Measurements from ENCODE around the gene SKAP1. TPM values are rescaled to one million over a fixed set of nuclear protein-coding genes. Genes with fewer than 3 reads are reported as not detected.

SKAP1 gene
- total RNA-seq, 1 experiment from 2014 or later: 0.31 TPM

DNA sequence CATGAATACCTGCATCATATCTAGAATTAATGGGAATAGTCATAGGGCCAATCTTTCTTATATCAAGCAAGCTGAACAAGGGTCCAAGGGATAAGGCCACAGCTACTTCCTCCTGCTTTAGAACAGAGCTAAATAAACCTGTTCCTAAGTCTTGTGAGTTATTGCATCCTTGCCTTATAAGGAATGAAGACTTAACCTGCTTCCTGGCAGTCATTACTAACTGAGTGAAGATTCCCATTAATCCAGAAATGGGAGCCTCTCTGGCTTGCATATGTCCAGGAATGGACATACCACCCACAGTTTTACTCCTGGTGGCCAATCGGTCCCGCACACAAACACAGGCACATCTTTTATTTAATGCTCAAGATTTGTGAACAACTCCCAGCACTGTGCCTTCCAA, 35.9 kb upstream of the SKAP1 start:
- Histone ChIP-seq H3K9me3 (ENCODE audit: insufficient read depth, low read depth) (no peaks in the 10 kb centered on the region), H3K79me2 (ENCODE audit: low read depth) (no peaks in the 10 kb centered on the region), H3F3A (ENCODE audit: insufficient read depth, low read depth) (peaks cover 6% of the 10 kb centered on the region; the same call in 1 of the 2 replicates), H3K27me3 (ENCODE audit: insufficient read depth, low read depth) (no peaks in the 10 kb centered on the region), H3K9me2 (ENCODE audit: insufficient read depth) (no peaks in the 10 kb centered on the region), H3K4me2 (no peak overlapping the region), H3K36me3 (ENCODE audit: low read depth) (no peaks in the 10 kb centered on the region), H2AFZ (no peak overlapping the region), H4K20me1 (ENCODE audit: insufficient read depth) (no peaks in the 10 kb centered on the region), H3K27ac (no peak overlapping the region), H3K4me1 (replicated peaks; ENCODE audit: insufficient read depth) (0 out of 2 replicates have a peak, but pooled peaks cover 3% of the 10 kb centered on the region), H3K4me3 (no peak overlapping the region)
- DNase-seq: no peak
- CTCF ChIA-PET: no interaction called here
- TF ChIP-seq CTCF (conservative IDR thresholded peaks at IDR 0.05) (no peak), EZH2 (IDR thresholded peaks at IDR 0.05; ENCODE audit: low read depth) (no peak)
- intact Hi-C loops (cut with micrococcal nuclease; ENCODE audit: unreplicated experiment): no loop called here
- no TSS peak for BruUV-seq (replicated peaks)
- POLR2A ChIA-PET (ENCODE audit: unreplicated experiment): no interaction called here

DNA sequence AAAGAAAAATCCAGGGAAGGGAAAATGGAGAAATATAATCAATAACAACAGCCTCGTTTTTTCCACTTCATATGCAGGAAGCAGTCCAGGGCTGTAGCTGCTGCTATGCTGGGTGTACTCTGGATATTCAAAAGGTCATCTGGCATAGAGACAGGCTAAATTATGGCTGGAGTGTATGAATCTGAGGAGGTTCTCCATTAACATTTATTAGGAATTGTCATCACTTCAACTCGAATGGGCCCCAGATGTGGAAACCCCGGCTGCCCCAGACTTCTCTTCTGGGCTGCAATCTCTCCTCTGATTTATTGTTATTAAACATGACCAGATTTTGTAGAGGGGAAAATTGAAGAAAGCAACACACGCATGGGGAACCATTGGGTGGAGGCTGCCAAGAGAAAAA, 33.5 kb upstream of the SKAP1 start:
- intact Hi-C loops (cut with micrococcal nuclease; ENCODE audit: unreplicated experiment): no loop called here
- no peaks in the 10 kb centered on the region for H3K36me3 ChIP-seq (ENCODE audit: low read depth)
- CTCF ChIA-PET: no interaction called here

DNA sequence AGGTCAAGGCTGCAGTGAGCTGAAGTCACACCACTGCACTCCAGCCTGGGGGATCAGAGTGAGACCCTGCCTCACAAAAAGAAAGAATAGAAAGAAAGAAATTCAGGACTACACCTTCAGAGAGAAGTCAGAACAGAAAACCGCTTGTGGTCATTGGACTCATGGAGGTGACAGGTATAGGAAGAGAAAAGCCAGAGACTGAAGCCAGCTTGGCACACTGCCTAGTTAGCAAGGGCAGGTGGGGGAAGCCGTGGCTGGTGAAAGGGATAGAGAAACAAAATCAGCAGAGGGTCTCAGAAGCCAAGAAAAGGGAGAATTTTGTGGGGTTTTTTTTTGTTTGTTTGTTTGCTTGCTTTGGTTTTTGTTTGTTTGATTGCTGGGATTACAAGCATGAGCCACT, 32.9 kb upstream of the SKAP1 start:
- intact Hi-C loops (cut with micrococcal nuclease; ENCODE audit: unreplicated experiment): no loop called here
- no peaks in the 10 kb centered on the region for H3K36me3 ChIP-seq (ENCODE audit: low read depth)
- no peaks in the 10 kb centered on the region for H3K4me1 ChIP-seq (replicated peaks; ENCODE audit: insufficient read depth)
- DNase-seq: no peak
- H4K20me1 ChIP-seq (ENCODE audit: insufficient read depth): no peaks in the 10 kb centered on the region
- H3K27me3 ChIP-seq (ENCODE audit: insufficient read depth, low read depth): no peaks in the 10 kb centered on the region
- no peaks in the 10 kb centered on the region for H3K9me3 ChIP-seq (ENCODE audit: insufficient read depth, low read depth)
- H3K79me2 ChIP-seq (ENCODE audit: low read depth): no peaks in the 10 kb centered on the region
- no peaks in the 10 kb centered on the region for H3F3A ChIP-seq (ENCODE audit: insufficient read depth, low read depth)
- no peak overlapping the region for H2AFZ ChIP-seq
- ChIA-PET CTCF (no interaction called here), POLR2A (ENCODE audit: unreplicated experiment) (no interaction called here)
- H3K4me2 ChIP-seq: no peak overlapping the region
- no peaks in the 10 kb centered on the region for H3K9me2 ChIP-seq (ENCODE audit: insufficient read depth)
- BruUV-seq (replicated peaks): no TSS peak
- TF ChIP-seq CTCF (conservative IDR thresholded peaks at IDR 0.05) (no peak), EZH2 (IDR thresholded peaks at IDR 0.05; ENCODE audit: low read depth) (no peak)
- no peak overlapping the region for H3K27ac ChIP-seq
- no peak overlapping the region for H3K4me3 ChIP-seq

More for the DNA sequence above, 33.5 kb upstream of the SKAP1 start:
- no peaks in the 10 kb centered on the region for H3K27me3 ChIP-seq (ENCODE audit: insufficient read depth, low read depth)
- H3K9me3 ChIP-seq (ENCODE audit: insufficient read depth, low read depth): no peaks in the 10 kb centered on the region
- no peaks in the 10 kb centered on the region for H3K79me2 ChIP-seq (ENCODE audit: low read depth)
- no peaks in the 10 kb centered on the region for H3F3A ChIP-seq (ENCODE audit: insufficient read depth, low read depth)
- POLR2A ChIA-PET (ENCODE audit: unreplicated experiment): no interaction called here
- H3K4me2 ChIP-seq: no peak overlapping the region
- no peak for DNase-seq
- BruUV-seq (replicated peaks): no TSS peak
- H2AFZ ChIP-seq: no peak overlapping the region
- no peak for TF ChIP-seq CTCF (conservative IDR thresholded peaks at IDR 0.05)
- no peak for TF ChIP-seq EZH2 (IDR thresholded peaks at IDR 0.05; ENCODE audit: low read depth)
- no peak overlapping the region for H3K4me3 ChIP-seq
- H3K27ac ChIP-seq: no peak overlapping the region
- no peaks in the 10 kb centered on the region for H4K20me1 ChIP-seq (ENCODE audit: insufficient read depth)
- no peaks in the 10 kb centered on the region for H3K9me2 ChIP-seq (ENCODE audit: insufficient read depth)
- H3K4me1 ChIP-seq (replicated peaks; ENCODE audit: insufficient read depth): no peaks in the 10 kb centered on the region
